HL-60 (cell line): ENCODE data around the gene EIF4E2.
"Not testable (repeated sequence)": the region's sequence is repeated elsewhere in the genome, so short reads cannot be mapped to it uniquely, and the experiment has no call there.

Experiments
- GABPA ChIP-seq: IDR thresholded peaks from 2 replicates; pipeline ENCODE4 v1.6.1; 2012; ENCODE audit warnings: low read depth
- POLR2AphosphoS5 ChIP-seq: IDR thresholded peaks from 2 replicates; pipeline ENCODE4 v1.6.1; 2012; ENCODE audit warnings: low read depth
- TF ChIP-seq, protein P1 (sequence below): IDR thresholded peaks from one replicate; pipeline ENCODE4 v1.5.1; 2011; ENCODE audit warnings: low read length, control low read depth, inconsistent platforms; ENCODE audit not compliant: insufficient read depth
- TF ChIP-seq, protein P2 (sequence below): IDR thresholded peaks from 2 replicates; pipeline ENCODE4 v1.6.1; 2012; ENCODE audit warnings: low read depth; ENCODE audit not compliant: insufficient replicate concordance

DNA sequence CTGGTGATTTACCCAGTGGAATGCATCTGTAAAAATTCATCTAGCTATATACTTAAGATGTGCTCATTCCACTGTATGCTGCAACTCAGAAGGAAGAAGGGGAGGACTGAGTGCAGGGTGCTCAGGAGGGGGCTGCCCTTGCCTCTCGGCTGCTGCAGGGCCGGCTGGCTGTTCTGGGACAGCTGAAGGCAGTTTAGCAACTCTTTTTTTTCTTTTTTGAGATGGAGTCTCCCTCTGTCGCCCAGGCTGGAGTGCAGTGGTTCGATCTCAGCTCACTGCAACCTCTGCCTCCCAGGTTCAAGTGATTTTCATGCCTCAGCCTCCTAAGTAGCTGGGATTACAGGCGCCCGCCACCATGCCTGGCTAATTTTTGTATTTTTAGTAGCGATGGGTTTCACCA is 17.7 kb upstream of the EIF4E2 start:
- TF ChIP-seq, protein P1, sequence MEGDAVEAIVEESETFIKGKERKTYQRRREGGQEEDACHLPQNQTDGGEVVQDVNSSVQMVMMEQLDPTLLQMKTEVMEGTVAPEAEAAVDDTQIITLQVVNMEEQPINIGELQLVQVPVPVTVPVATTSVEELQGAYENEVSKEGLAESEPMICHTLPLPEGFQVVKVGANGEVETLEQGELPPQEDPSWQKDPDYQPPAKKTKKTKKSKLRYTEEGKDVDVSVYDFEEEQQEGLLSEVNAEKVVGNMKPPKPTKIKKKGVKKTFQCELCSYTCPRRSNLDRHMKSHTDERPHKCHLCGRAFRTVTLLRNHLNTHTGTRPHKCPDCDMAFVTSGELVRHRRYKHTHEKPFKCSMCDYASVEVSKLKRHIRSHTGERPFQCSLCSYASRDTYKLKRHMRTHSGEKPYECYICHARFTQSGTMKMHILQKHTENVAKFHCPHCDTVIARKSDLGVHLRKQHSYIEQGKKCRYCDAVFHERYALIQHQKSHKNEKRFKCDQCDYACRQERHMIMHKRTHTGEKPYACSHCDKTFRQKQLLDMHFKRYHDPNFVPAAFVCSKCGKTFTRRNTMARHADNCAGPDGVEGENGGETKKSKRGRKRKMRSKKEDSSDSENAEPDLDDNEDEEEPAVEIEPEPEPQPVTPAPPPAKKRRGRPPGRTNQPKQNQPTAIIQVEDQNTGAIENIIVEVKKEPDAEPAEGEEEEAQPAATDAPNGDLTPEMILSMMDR = not testable (repeated sequence)
- TF ChIP-seq POLR2AphosphoS5, GABPA: not testable (repeated sequence)
- TF ChIP-seq, protein P2, sequence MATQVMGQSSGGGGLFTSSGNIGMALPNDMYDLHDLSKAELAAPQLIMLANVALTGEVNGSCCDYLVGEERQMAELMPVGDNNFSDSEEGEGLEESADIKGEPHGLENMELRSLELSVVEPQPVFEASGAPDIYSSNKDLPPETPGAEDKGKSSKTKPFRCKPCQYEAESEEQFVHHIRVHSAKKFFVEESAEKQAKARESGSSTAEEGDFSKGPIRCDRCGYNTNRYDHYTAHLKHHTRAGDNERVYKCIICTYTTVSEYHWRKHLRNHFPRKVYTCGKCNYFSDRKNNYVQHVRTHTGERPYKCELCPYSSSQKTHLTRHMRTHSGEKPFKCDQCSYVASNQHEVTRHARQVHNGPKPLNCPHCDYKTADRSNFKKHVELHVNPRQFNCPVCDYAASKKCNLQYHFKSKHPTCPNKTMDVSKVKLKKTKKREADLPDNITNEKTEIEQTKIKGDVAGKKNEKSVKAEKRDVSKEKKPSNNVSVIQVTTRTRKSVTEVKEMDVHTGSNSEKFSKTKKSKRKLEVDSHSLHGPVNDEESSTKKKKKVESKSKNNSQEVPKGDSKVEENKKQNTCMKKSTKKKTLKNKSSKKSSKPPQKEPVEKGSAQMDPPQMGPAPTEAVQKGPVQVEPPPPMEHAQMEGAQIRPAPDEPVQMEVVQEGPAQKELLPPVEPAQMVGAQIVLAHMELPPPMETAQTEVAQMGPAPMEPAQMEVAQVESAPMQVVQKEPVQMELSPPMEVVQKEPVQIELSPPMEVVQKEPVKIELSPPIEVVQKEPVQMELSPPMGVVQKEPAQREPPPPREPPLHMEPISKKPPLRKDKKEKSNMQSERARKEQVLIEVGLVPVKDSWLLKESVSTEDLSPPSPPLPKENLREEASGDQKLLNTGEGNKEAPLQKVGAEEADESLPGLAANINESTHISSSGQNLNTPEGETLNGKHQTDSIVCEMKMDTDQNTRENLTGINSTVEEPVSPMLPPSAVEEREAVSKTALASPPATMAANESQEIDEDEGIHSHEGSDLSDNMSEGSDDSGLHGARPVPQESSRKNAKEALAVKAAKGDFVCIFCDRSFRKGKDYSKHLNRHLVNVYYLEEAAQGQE = not testable (repeated sequence)
